Middle frontal gyrus (tissue), 1 donor: ENCODE measurements around the gene CAPS2.
"Not testable (repeated sequence)": the region's sequence is repeated elsewhere in the genome, so short reads cannot be mapped to it uniquely, and the experiment has no call there.

Experiments
- DNase-seq: peaks from one replicate; pipeline ENCODE4 v3.0.0-alpha.2; 2015; ENCODE audit warnings: low spot score; ENCODE audit errors: extremely low spot score

Gene CAPS2

DNA sequence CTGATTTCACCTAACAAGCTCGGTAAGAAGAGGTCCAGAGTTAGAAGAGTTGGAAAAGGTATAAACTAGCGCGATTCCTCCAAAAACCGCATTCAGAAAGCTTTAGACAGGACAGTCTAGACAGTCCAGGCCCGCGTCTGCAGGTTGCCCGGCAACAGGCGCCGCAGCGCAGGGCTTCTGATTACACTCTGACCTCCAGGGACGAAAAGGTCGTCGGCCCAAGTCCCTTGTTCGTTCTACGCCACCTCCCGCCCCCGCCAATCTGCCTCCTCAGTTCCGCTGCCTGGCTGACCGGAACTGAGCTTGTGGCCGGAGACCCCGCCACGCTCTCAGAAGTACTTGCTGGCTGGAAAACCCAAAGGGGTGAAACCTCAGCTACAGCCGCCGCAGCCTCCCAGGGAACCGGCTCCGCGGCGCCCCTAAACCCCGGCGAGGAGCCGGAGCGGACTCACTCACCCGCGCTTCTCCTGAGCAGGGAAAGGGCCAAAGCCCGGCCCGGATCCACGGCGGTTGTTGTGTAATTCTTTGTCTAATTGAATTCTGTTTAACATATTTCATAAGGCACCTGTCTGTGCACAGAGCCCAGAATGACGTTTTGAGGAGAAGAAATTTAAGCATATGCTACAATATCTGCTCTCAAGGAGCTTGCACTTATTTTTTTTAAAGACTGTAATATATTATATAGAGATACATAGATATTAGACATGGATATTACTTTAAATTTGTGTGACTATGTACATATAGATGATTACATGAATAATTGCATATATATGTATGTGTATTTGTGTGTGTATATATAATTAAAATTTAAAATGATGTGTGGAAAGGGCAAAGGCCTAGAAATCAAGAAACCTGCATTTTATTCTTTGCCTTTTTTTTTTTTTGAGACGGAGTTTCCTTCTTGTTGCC, at the start of gene CAPS2:
Gene CAPS2, minus strand, starts transcription at position 407 of the 909 bp plus-strand sequence. CDS start 3,826 bp downstream, outside the sequence.
- DNase-seq = peak; percentile 46

GRCh38 chr12:75378354-75378753, 48.2 kb upstream of the CAPS2 start:
- no peak for DNase-seq

DNA sequence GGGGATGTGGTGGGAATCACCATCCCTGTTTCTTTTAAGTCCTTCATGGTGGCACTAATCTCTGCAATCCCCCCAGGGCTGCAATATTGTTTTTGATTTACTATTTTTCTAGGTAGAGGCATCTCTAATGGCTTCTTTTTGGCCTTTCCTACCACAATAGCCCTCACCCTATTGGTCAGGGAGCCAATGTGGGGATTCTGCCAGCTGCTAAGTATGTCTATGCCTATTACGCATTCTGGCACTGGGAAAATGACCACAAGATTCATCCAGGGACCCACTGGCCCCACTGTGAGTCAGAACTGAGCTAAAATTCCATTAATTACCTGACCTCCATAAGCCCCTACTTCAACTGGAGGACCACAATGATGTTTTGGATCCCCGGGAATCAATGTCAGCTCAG, 44.8 kb upstream of the CAPS2 start:
- DNase-seq = no peak

DNA sequence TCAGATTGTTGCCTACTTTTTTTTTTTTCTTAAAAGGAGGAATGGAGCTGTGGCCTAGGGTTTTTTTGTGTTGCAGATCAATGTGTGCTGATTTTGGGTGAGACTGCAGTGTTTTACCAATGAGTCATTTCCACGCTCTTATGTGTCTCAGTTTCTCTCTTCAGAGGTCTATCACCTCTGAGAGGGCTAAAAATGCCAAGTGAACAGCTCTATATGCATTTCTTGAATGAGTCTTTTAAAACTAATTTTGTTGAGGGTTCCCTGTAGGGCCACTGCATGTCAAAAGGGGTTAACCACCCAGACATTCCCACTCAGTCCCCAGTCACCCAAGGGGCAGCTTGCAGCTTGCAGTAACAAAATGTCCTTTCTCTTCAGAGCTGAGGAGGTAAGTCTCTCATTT, 36.5 kb upstream of the CAPS2 start:
- no peak for DNase-seq

DNA sequence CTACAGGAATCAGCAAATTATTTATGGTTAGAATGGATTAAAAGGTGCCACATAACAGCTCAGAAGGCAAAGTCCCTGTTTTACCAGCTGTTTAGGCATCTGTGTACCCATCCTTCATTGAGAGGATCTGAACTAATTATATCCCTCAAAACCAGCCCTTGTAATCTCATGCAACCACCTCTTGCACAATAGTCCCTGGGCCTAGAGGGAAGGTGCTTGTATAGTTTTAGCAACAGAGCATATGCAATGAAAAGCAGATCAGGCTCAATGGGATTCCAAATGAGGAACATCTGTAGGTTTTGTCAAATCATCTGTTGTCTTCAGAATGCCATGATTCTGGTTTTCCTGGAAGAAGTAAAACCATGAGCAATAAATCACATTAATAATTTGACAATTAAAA, 34.8 kb upstream of the CAPS2 start:
- no peak for DNase-seq

DNA sequence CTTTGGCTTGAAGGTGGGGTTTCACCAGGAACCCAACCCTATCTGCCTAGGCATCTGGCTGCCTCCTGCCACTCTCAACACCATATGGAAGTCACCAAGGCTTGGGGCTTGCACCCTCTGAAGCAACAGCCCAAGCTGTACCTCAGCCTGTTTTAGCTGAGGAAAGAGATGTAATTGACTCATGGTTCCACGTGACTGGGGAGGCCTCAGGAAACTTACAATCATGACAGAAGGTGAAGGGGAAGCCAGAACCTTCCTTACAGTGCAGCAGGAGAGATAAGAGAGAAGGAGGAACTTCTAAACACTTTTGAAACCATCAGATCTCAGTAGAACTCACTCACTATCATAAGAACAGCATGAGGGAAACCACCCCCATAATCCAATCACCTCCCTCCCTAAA, 31.3 kb upstream of the CAPS2 start:
- DNase-seq = no peak

DNA sequence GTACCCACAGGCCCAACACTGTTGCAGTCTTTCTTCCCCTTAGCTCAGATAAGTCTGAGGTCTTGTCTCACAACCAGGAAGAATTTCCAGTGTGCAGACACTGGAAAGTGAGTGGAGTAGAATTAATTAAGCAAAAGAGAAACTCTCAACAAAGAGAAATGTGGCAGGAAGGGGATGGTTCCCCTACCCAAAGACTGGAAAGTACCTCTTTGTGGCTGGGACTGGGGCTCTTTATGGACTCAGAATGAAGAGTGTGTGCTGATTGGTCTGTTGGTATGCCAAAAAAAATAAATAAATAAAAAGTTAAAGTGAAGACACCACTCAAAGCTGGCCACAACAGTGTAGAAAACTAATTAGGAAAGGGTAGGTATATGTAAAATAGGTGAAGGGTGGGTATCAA, 30.8 kb upstream of the CAPS2 start:
- no peak for DNase-seq

GRCh38 chr12:75354011-75354410, 23.9 kb upstream of the CAPS2 start:
- DNase-seq = no peak

DNA sequence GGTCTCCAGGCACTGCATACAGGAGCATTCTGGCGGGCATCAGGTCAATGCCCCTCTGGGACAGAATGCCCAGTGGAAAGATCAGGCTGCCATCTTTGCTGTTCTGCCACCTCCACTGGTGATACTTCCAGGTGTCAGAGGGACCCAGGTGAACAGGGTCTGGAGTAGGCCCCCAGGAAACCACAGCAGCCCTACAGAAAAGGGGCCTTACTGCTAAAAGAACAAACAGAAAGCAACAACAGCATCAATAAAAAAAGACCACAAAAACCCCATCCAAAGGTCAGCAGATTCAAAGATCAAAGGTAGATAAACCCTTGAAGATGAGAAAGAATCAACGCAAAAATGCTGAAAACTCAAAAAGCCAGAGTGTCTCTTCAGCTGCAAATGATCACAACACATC, 20.3 kb upstream of the CAPS2 start:
- DNase-seq = no peak

GRCh38 chr12:75349946-75350345, 19.8 kb upstream of the CAPS2 start:
- DNase-seq = no peak

DNA sequence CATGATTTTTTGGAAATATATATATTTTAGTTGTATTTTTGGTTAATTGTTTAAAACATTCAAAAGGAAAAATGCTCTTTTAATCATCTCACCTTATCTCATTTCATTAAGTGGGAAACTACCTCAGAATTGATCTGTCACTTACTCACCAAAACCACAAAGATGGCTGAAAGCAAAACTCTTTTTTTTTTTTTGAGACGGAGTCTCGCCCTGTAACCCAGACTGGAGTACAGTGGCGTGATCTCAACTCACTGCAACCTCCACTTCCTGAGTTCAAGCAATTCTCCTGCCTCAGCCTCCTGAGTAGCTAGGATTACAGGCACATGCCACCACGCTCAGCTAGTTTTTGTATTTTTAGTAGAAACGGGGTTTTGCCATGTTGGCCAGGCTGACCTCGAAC, 16.1 kb upstream of the CAPS2 start:
- DNase-seq = not testable (repeated sequence)

- DNase-seq = no peak
Measured at GRCh38 chr12:75345531-75345930, 15.4 kb upstream of the CAPS2 start.

GRCh38 chr12:75341873-75342272, 11.7 kb upstream of the CAPS2 start:
- DNase-seq = no peak

DNA sequence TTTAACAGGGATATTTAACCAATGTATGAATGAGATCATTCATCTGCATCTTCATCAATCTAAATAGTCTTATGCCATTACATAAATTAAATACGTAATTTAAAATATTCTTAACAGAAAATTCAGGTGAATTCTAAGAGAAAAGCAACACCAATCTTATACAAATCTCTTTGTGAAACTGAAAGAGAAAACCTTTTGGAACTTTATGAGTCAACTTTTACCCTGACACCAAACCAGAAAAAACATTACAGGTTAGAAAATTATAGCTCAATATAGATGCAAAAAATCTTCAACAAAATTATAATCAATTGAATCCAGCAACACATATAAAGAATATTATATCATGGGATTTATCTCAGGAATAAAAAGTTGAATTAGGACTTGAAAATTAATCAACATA, 7.8 kb upstream of the CAPS2 start:
- DNase-seq = no peak

DNA sequence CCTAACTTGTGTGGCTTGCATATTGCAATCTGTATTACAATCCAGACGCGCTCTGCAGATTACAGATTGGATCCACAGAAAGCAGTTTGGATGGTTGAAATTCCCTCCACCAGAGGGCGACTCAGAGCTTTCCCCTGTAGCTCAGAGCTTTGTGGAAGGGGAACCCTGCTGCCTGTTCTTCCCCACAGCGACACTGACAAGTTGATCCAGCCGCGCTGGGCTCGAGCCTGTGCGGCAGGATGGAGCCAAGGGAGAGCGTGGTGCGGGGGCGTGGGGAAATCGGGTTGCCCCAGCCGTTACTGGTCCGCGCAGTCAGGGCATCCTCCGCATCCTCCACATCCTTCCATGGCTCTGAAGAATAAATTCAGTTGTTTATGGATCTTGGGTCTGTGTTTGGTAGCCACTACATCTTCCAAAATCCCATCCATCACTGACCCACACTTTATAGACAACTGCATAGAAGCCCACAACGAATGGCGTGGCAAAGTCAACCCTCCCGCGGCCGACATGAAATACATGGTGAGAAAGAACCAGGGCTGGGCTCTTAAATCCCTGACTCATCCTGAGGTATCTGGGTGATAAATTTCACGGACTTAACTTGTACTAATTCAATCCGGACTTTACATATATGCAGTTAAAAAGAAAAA, 4.4 kb upstream of the CAPS2 start, which contains the start of gene GLIPR1L1:
Gene GLIPR1L1, plus strand, starts transcription at position 287 of the 647 bp plus-strand sequence. Its CDS starts 59 bp downstream, at position 346.
- peak; percentile 87 for DNase-seq

DNA sequence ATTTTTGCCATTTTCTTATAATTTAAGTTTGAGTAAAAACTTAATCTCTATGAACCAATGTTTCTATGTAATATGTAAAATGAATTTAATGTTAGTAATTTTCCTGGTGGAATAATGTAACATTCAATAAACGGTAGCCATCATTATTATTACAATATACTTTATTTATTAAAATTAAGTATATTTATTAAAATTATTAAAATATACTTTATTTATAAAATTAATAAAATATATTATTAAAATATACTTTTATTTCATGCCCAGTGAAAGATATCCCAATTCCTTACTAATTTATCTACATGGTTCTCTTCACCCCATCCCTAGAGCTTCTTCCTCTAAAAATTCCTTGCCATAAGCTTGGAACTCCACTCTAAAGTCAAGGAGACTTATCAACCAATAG, 2.5 kb downstream of the CAPS2 start:
- no peak for DNase-seq

- DNase-seq = no peak
Measured at GRCh38 chr12:75323663-75324062, 6.5 kb downstream of the CAPS2 start.

- DNase-seq = no peak
Measured at GRCh38 chr12:75322464-75322863, 7.7 kb downstream of the CAPS2 start.

- no peak for DNase-seq
Measured at GRCh38 chr12:75317784-75318183, 12.3 kb downstream of the CAPS2 start.

GRCh38 chr12:75315518-75315917, 14.6 kb downstream of the CAPS2 start:
- no peak for DNase-seq

- DNase-seq = no peak
Measured at GRCh38 chr12:75311369-75311768, 18.8 kb downstream of the CAPS2 start.

DNA sequence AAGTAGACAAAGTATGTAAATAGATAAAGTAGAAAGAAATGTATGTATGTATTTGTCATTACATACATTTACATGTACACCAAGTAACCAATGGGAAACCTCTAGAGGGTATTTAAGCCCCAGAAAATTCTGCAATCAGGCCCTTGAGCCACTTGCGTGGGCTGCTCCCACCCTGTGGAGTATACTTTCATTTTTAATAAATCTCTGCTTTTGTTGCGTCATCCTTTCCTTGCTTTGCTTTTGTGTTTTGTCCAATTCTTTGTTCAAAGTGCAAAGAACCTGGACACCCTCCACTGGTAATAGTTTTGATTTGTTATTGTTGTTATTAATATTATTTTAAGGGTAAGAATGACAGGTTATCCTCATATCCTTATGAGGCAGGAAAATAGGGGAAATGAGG, 21.8 kb downstream of the CAPS2 start:
- DNase-seq = no peak
